ENCODE measurements around the gene MRAP.

Gene MRAP

DNA sequence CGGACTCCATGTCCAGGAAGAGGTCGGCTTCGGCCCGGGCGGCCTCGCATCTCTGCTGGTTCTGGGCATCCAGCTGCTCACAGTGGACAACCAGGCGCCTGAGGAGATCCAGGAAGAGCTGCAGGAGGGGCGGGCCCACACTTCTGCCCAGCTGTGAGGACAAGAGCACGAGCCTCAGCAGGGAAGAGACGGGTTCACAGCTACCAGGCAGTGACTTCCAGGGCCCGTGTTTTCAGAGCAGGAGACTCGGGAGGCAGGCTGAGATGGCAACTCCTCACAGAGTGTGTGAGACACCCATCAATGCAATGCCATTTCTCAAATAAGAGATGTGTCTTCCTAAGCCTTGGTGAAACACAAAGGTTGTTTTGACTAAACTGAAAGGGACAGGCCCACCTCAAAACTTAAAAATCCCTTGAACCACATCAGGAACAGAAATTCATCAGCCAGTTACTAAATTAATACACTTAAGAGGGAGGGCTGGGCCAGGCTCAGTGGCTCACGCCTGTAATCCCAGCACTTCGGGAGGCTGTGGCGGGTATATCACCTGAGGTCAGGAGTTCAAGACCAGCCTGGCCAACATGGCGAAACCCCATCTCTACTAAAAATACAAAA, 50.8 kb downstream of the MRAP start:
- DNase-seq (ENCODE audit: low read depth in 3 of 3) = no peak

DNA sequence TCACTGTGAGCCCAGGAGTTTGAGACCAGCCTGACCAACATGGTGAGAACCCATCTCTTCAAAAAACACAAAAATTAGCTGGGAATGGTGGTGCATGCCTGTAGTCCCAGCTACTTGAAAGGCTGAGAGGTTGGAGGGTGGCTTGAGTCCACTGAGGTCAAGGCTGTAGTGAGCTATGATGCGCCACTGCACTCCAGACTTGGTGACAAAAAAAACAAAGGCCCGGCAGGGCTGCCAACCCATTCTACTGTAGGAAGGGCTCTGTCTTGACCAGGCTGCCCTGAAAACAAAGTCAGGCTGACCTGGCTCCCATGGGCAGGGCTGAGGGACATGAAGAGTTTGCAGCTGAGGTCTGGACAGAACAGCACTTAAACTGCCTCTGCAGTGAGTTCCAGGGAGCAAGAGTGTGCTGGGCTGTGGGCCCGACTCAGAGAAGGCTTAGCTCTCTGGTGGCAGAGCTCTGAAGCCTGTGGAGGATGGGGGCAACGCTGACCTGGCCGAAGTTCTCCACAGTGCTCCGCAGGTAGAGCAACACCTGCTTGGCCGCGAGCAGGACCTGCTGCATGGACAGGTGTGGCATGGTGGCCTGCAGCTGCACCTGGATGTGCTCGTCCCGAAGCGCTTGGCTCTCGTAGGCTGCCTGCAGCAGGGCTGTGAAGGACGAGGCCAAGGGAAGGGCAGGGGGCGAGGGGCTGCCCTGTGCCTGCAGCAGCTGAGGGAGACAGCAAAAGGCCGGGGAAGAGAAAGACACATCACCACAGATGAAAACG, 51.7 kb downstream of the MRAP start:
- no peak for DNase-seq (ENCODE audit: low read depth in 3 of 3)

DNA sequence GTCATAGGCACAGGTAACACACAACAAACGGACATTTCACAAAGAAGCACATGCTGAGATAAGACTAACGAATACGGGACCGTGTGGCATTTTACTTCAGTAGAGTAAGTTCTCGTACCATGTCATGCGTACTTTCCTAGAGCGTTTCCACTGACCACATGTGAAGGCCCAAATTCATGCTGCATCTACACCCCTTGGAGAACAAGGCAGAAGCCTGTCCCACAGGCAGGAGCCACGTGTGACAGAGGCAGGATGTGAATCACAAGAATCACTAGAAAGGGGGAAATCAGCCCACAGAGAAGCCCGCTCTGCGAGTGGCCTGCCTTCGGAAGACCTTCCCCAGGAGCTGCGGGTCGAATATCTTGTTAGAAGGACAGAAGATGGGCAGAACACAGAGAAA, 52.3 kb downstream of the MRAP start:
- no peak for DNase-seq (ENCODE audit: low read depth in 3 of 3)

DNA sequence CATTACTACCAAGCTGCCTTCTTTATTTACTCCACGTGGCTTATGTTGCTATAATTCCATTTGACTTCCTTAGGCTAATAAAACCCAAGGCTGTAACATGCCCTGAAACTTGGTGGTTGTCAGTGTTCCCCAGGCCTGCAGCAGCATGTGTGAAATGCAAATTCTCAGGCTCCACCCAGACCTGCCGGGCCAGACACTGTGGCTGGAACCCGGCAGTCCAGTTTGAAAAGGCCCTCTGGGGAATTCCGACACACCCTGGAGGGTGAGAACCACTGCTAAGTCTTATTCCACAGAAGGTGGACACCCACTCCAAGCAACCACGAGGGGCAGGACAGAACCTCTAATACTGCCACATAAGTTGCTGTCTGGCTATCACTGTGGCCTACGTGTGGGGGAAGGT, 52.8 kb downstream of the MRAP start:
- no peak for DNase-seq (ENCODE audit: low read depth in 3 of 3)

DNA sequence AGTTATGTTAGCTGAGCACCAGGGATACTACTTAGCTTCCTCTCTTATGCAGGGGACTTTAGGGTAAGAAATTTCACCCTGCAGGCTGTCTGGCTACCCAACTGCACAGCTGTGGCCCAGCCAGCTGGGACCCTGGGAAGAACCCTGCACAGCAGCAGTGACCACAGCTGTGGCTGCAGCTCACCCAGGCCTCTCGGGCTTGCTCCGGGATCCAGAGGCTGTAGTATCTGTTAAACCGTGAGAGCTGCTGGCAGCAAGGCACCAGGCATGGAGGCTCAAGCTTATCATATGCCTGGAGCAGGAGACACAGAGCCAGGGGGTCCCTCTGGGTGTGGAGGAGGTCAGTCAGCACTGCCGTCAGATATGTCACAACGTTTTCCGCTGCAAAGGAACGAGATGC, 53.9 kb downstream of the MRAP start:
- no peak for DNase-seq (ENCODE audit: low read depth in 3 of 3)

DNA sequence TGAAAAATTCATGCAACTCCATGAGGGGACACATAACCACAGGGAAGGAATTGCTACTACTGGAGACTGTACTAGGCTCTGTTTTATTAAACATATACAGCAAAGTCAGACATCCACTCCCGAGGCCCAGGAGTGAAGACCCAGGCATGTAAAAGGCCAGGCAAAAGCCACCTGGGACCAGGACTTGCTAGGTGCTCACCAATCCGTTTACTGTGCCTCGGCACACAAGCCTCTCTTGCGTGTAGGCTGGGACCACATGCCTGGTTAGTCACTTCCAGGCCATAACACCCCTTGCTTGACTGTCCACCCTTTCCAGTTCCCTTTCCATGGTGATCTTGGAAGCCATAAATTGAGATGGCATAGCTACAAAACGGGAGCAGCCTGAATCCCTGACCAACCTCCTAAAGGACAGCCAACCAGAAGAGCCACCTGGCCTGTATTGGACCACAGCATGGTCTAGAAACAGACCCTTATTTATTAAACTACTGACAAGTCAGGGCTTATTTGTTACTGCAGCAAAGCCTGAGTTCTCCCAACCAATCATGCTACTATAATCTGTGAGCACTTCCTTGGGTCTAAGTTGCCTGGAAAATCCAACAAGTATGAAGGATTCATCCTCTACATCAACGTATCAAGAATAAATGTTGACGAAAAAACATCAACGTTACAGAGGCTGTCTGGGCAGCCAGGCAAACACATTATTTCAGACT, 54.5 kb downstream of the MRAP start:
- no peak for DNase-seq (ENCODE audit: low read depth in 3 of 3)

DNA sequence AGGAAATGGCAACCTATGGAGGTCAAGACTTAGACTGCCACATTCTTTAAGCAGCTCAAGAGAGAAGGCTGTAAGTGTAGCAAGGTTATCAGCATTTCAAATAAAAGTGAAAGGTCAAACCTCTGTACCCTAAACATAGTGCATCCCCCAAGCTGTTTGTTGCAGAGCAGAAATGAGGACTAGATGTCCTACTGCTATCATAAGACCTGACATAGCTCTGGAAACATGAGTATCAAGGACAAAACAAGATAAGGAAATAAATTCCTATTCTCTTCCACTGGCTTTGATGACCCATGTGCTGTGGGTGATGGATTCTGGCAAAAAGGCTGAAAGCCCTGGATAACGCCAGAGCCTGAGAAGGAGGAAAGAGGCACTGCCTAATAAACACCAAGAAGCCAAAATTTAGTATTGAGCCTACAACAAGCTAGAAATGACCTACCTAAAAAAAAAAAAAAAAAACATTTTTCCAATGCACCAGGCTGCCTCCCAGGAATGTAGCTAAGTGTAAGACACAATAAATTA, 58.3 kb downstream of the MRAP start:
- no peak for DNase-seq (ENCODE audit: low read depth in 3 of 3)

DNA sequence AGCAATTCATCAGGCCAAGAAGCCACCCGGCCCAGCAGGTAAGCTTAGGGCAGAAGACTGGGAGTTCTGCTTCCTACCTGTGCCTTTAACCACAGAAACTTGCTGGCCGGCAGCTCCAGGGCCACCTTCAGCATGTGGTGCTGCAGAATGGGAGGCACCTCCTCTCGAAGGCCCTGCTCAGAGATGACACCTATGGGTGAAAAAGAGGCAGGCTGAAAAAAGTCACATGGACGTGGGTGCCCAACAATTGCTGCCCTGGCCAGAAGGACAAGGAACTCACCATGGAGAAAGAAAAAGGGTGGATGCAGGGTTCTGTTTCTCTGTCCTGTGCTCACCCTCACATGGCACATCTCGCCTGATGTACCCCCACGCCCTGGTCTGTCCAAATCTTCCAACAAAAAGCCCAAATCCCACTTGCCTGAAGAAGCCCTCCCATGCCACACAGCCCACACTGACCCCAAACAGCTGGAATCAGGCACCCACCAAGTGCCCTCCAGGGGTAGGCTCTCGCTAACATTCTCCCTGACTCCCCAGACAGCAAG, 61.1 kb downstream of the MRAP start:
- DNase-seq (ENCODE audit: low read depth in 3 of 3) = no peak

DNA sequence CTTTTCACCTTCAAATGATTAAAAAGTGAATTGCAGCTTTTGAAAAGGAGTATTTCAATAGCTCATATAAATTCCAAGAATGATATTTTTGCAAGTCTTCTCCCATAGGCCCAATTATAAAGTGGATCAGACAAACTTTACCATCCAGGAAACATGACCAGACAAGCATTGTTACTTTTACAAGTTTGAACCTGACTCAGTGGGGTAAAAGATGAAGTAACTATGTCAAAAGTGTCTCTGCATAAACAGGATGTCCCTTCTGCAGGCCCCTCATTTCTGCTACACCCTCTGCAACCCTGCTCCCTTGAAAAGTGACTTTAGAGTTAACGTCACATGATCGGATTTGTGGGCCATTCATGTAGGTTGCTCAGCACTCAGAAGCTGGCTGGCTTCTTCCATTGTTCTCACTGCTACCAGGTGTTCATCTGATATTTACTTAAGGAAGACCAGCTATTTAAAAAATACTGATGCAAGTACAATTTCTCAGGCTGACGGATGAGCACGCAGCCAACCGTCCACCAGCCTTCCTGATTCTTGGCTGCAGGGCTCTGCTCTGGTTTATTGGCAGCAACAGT, 61.8 kb downstream of the MRAP start:
- DNase-seq (ENCODE audit: low read depth in 3 of 3) = no peak
